Adipose tissue (tissue), 3 donors: ENCODE measurements around the gene GPI. TPM values are rescaled to one million over a fixed set of nuclear protein-coding genes. Genes with fewer than 3 reads are reported as not detected.

Experiments used
- H3K27ac ChIP-seq: one replicate; pipeline ENCODE4 v1.5.1; 2013; ENCODE audit warnings: low read depth, low read length
- WGBS, 3 donors: extraction: QIAGEN DNeasy Blood & Tissue Kit; methylation state at CpG; one replicate each; pipeline ENCODE4 v1.1.7; 2013; 5-methylcytosine and 5-hydroxymethylcytosine counted together
- polyA plus RNA-seq, 3 donors: library from polyadenylated mRNA; stranded (reverse); fragments of 200-250 nt; gene quantifications; one replicate each; pipeline ENCODE4 v1.2.3, GENCODE V29; 2013
- donor health status: healthy with polysubstance abuse.
- donor health status: Bipolar disorder and iron deficiency.
- donor health status: healthy.

The GPI gene
- polyA plus RNA-seq, 3 donors, result 79.4 to 322 (median 106) TPM

- no peak overlapping the region for H3K27ac ChIP-seq
- 92 to 94% (median 94%) methylated on average over 3 of the region's 3 CpGs for WGBS, 3 donors
Measured at GRCh38 chr19:34335914-34336313, 29.1 kb upstream of the GPI start.

- H3K27ac ChIP-seq, result no peak overlapping the region
- 8 to 14% (median 10%) methylated on average over 1 of the region's 1 CpG for WGBS, 3 donors
Measured at GRCh38 chr19:34336781-34337271, 28.2 kb upstream of the GPI start.

GRCh38 chr19:34337739-34338138 is 27.3 kb upstream of the GPI start:
- H3K27ac ChIP-seq, result no peak overlapping the region
- 19 to 93% (median 81%) methylated on average over 2 of the region's 2 CpGs for WGBS, 3 donors

- 84 to 95% (median 91%) methylated on average over 12 of the region's 12 CpGs for WGBS, 3 donors
- no peak overlapping the region for H3K27ac ChIP-seq
Measured at GRCh38 chr19:34341935-34342680, 22.9 kb upstream of the GPI start.

GRCh38 chr19:34343751-34344150 is 21.2 kb upstream of the GPI start:
- 77 to 99% (median 94%) methylated on average over 2 of the region's 2 CpGs for WGBS, 3 donors
- H3K27ac ChIP-seq, result no peak overlapping the region

GRCh38 chr19:34345947-34346351 is 19.0 kb upstream of the GPI start:
- H3K27ac ChIP-seq, result no peak overlapping the region
- 25 to 42% (median 28%) methylated on average over 7 of the region's 7 CpGs for WGBS, 3 donors

GRCh38 chr19:34347561-34348165 is 17.3 kb upstream of the GPI start:
- H3K27ac ChIP-seq, result no peak overlapping the region
- WGBS, 3 donors, result 90 to 95% (median 94%) methylated on average over 19 of the region's 19 CpGs

- WGBS, 3 donors, result 93 to 96% (median 94%) methylated on average over 11 of the region's 11 CpGs
- H3K27ac ChIP-seq, result no peak overlapping the region
Measured at GRCh38 chr19:34348899-34349487, 16.0 kb upstream of the GPI start.

- 77 to 89% (median 79%) methylated on average over 7 of the region's 7 CpGs for WGBS, 3 donors
- H3K27ac ChIP-seq, result no peak overlapping the region
Measured at GRCh38 chr19:34350161-34350561, 14.8 kb upstream of the GPI start.

GRCh38 chr19:34351382-34351826 is 13.6 kb upstream of the GPI start:
- no peak overlapping the region for H3K27ac ChIP-seq
- WGBS, 3 donors, result 69 to 82% (median 79%) methylated on average over 4 of the region's 4 CpGs

- WGBS, 3 donors, result 88 to 96% (median 95%) methylated on average over 7 of the region's 7 CpGs
- no peak overlapping the region for H3K27ac ChIP-seq
Measured at GRCh38 chr19:34353546-34353945, 11.4 kb upstream of the GPI start.

GRCh38 chr19:34355201-34355600 is 9.8 kb upstream of the GPI start:
- no peak overlapping the region for H3K27ac ChIP-seq
- WGBS, 3 donors, result 92 to 96% (median 95%) methylated on average over 8 of the region's 8 CpGs

GRCh38 chr19:34356875-34357274 is 8.1 kb upstream of the GPI start:
- WGBS, 3 donors, result 83 to 95% (median 91%) methylated on average over 4 of the region's 4 CpGs
- no peak overlapping the region for H3K27ac ChIP-seq

GRCh38 chr19:34357431-34357830 is 7.6 kb upstream of the GPI start:
- H3K27ac ChIP-seq, result no peak overlapping the region

GRCh38 chr19:34359140-34359953 is 5.6 kb upstream of the GPI start:
- H3K27ac ChIP-seq, result no peak overlapping the region
- WGBS, 3 donors, result 3 to 5% (median 4%) methylated on average over 61 of the region's 61 CpGs

More at GRCh38 chr19:34357431-34357830, 7.6 kb upstream of the GPI start:
- 80 to 98% (median 94%) methylated on average over 4 of the region's 4 CpGs for WGBS, 3 donors

GRCh38 chr19:34359954-34360315 is 5.1 kb upstream of the GPI start:
- WGBS, 3 donors, result 67 to 77% (median 76%) methylated on average over 7 of the region's 7 CpGs
- H3K27ac ChIP-seq, result no peak overlapping the region

- H3K27ac ChIP-seq, result no peak overlapping the region
- 93 to 96% (median 96%) methylated on average over 9 of the region's 9 CpGs for whole genome bisulfite sequencing, 3 donors
Measured at GRCh38 chr19:34360354-34360909, 4.6 kb upstream of the GPI start.

GRCh38 chr19:34362679-34363069 is 2.3 kb upstream of the GPI start:
- no peak overlapping the region for H3K27ac ChIP-seq
- 66 to 71% (median 66%) methylated on average over 3 of the region's 3 CpGs for WGBS, 3 donors
